HEK293 (cell line): ENCODE results near the gene DUSP22.

ENCODE experiments used
- CTCF ChIA-PET: fragments of 350-600 bp; formaldehyde crosslinking; extraction: SDS; loops from one replicate; lab custom pipeline; 2021; ENCODE audit warnings: antibody characterized with exemption; lab: Yijun Ruan, JAX
- POLR2A ChIA-PET: fragments of 300-600 bp; formaldehyde crosslinking; extraction: SDS; loops from one replicate; lab custom pipeline; 2020; ENCODE audit warnings: antibody characterized with exemption, inconsistent platforms; lab: Yijun Ruan, JAX
- H3K27ac ChIP-seq: fragments of 200-500 bp; sonication (Bioruptor generic); 2 replicates; pipeline ENCODE4 v1.5.1; 2014; ENCODE audit warnings: low read depth, low read length, control low read depth, inconsistent platforms; ENCODE audit errors: extremely low read depth
- H3K36me3 ChIP-seq, 2 experiments: fragments of 200-500 bp in 1 of 2; sonication (Bioruptor generic) in 1 of 2; 1 replicate in 1 of 2; 2 replicates in 1 of 2; pipeline ENCODE4 v1.5.1; 2014 to 2017; ENCODE audit warnings: inconsistent platforms in 2 of 2, low read length in 2 of 2; ENCODE audit not compliant: control insufficient read depth in 2 of 2, insufficient read depth in 1 of 2
- H3K4me1 ChIP-seq: fragments of 200-500 bp; sonication (Bioruptor generic); 2 replicates; pipeline ENCODE4 v1.5.1; 2014; ENCODE audit warnings: mild to moderate bottlenecking, low read length, inconsistent platforms; ENCODE audit not compliant: control insufficient read depth, insufficient read depth
- H3K4me3 ChIP-seq: 2 replicates; pipeline ENCODE4 v1.5.1; 2011; ENCODE audit warnings: low read depth, mild to moderate bottlenecking, control low read depth, low read length, moderate library complexity
- H3K9me3 ChIP-seq: fragments of 200-500 bp; sonication (Bioruptor generic); 2 replicates; pipeline ENCODE4 v1.5.1; 2014; ENCODE audit warnings: low read depth, low read length, inconsistent platforms; ENCODE audit not compliant: control insufficient read depth, insufficient read depth
- HOXD13 ChIP-seq: sonication (generic); formaldehyde crosslinking; IDR thresholded peaks from 2 replicates; pipeline ENCODE4 v1.8.0; 2022; ENCODE audit warnings: missing genetic modification reagents, borderline replicate concordance
- KLF8 ChIP-seq: fragments of 450-650 bp; formaldehyde crosslinking; IDR thresholded peaks from 2 replicates; pipeline ENCODE4 v1.5.1; 2016; ENCODE audit warnings: missing biosample characterization, missing genetic modification characterization
- OVOL3 ChIP-seq: fragments of 450-650 bp; formaldehyde crosslinking; IDR thresholded peaks from 2 replicates; pipeline ENCODE4 v1.5.1; 2016; ENCODE audit warnings: missing biosample characterization, missing genetic modification characterization
- SETDB1 ChIP-seq: IDR thresholded peaks from one replicate; pipeline ENCODE4 v1.6.1; 2017; ENCODE audit warnings: mild to moderate bottlenecking, low read length, moderate library complexity, mixed read lengths; ENCODE audit not compliant: insufficient read length
- SP3 ChIP-seq: fragments of 450-650 bp; formaldehyde crosslinking; IDR thresholded peaks from 2 replicates; pipeline ENCODE4 v1.5.1; 2016; ENCODE audit warnings: missing biosample characterization, missing genetic modification characterization
- YY1 ChIP-seq: fragments of 450-650 bp; formaldehyde crosslinking; IDR thresholded peaks from 2 replicates; pipeline ENCODE4 v1.5.1; 2018; ENCODE audit warnings: missing biosample characterization, missing genetic modification characterization
- ZNF114 ChIP-seq: fragments of 450-650 bp; formaldehyde crosslinking; IDR thresholded peaks from 2 replicates; pipeline ENCODE4 v1.5.0; 2017; ENCODE audit warnings: missing biosample characterization, missing genetic modification characterization
- ZNF132 ChIP-seq: fragments of 450-650 bp; formaldehyde crosslinking; IDR thresholded peaks from 2 replicates; pipeline ENCODE4 v1.5.1; 2017; ENCODE audit warnings: missing biosample characterization, missing genetic modification characterization, borderline replicate concordance
- ZNF174 ChIP-seq: fragments of 450-650 bp; formaldehyde crosslinking; IDR thresholded peaks from 2 replicates; pipeline ENCODE4 v1.5.0; 2017; ENCODE audit warnings: missing biosample characterization, mild to moderate bottlenecking, missing genetic modification characterization
- ZNF214 ChIP-seq: fragments of 450-650 bp; formaldehyde crosslinking; IDR thresholded peaks from 2 replicates; pipeline ENCODE4 v1.5.1; 2017; ENCODE audit warnings: missing biosample characterization, mild to moderate bottlenecking, missing genetic modification characterization, borderline replicate concordance
- ZNF423 ChIP-seq: fragments of 450-650 bp; formaldehyde crosslinking; IDR thresholded peaks from 2 replicates; pipeline ENCODE4 v1.5.1; 2016; ENCODE audit warnings: missing biosample characterization, missing genetic modification characterization
- ZNF529 ChIP-seq: fragments of 450-650 bp; formaldehyde crosslinking; IDR thresholded peaks from 2 replicates; pipeline ENCODE4 v1.5.1; 2017; ENCODE audit warnings: missing genetic modification characterization, missing biosample characterization; ENCODE audit not compliant: insufficient replicate concordance
- ZNF548 ChIP-seq: fragments of 450-650 bp; formaldehyde crosslinking; IDR thresholded peaks from 2 replicates; pipeline ENCODE4 v1.5.1; 2016; ENCODE audit warnings: missing biosample characterization, missing genetic modification characterization
- ZNF658 ChIP-seq: fragments of 450-650 bp; formaldehyde crosslinking; IDR thresholded peaks from 2 replicates; pipeline ENCODE4; 2016; ENCODE audit warnings: missing biosample characterization, missing genetic modification characterization
- ZNF76 ChIP-seq: fragments of 450-650 bp; formaldehyde crosslinking; IDR thresholded peaks from 2 replicates; pipeline ENCODE4; 2016; ENCODE audit warnings: low read depth, missing biosample characterization, missing genetic modification characterization, borderline replicate concordance
- ZNF777 ChIP-seq: fragments of 450-650 bp; formaldehyde crosslinking; IDR thresholded peaks from 2 replicates; pipeline ENCODE4 v1.5.1; 2017; ENCODE audit warnings: missing biosample characterization, missing genetic modification characterization, borderline replicate concordance
- ZNF837 ChIP-seq: fragments of 450-650 bp; formaldehyde crosslinking; IDR thresholded peaks from 2 replicates; pipeline ENCODE4 v1.5.1; 2016; ENCODE audit warnings: missing biosample characterization, missing genetic modification characterization
- ZSCAN23 ChIP-seq: fragments of 450-650 bp; formaldehyde crosslinking; IDR thresholded peaks from 2 replicates; pipeline ENCODE4 v1.5.1; 2016; ENCODE audit warnings: missing biosample characterization, missing genetic modification characterization
- TF ChIP-seq, protein P1 (sequence below): fragments of 450-650 bp; formaldehyde crosslinking; IDR thresholded peaks from 2 replicates; pipeline ENCODE4 v1.5.1; 2016; ENCODE audit warnings: missing biosample characterization, missing genetic modification characterization
- TF ChIP-seq, protein P2 (sequence below): fragments of 450-650 bp; formaldehyde crosslinking; IDR thresholded peaks from 2 replicates; pipeline ENCODE4 v1.5.1; 2017; ENCODE audit warnings: missing biosample characterization, missing genetic modification characterization

The DUSP22 gene

DNA sequence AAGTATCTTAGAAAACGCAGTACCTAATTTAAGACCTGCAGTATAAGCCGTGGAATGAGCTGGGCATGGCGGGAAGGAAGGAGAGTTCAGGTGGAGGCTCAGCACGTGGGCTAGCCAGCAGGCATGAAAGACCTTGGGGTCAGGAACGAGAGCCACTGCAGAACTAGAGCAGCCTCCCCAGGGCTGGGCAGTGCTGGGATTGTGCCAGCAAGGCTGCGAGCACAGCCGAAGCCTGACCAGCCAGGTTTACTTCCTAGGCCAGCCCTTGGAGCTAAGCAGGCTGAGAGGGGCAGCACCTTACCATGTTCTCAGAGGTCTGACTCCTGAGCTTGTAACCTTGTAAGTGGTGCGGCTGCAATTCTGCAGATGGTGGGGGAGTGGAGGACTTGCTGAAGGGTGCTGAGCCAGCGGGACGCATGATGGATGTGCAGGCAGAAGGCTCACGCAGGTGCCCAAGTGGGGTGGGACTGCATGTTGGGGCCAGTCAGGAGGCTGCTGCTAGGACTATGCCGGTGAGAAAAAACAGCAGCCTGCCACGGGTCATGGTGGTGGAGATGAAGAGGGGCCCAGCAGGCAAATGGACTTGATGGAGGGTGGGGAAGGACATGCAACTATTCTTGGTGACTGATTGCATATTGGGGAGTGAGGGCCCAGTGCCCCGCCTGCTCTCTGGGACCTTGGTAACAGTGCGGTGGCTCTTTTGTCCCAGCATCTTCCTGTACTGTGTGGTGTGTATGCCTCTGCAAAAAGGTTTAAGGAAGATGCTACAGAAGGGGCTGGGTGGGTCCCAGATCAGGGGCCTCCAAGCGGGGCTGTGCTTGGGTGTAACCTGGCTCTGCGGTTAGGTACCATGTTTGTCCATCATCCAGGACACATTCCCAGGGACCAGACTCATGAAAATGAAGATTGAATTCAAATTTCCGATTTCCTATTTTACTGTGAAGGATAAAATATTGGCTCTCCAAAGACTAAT is 61.6 kb downstream of the DUSP22 start:
- Histone ChIP-seq H3K36me3 (no peaks in the 10 kb centered on the region), H3K4me1 (0 out of 2 replicates have a peak, but pooled peaks cover 3% of the 10 kb centered on the region), H3K4me3 (no peak overlapping the region), H3K27ac (no peak overlapping the region)
- CTCF ChIA-PET = interaction anchor here (0.6 to 0.8 kb wide), 2 partner anchors 8 to 35 kb away, joined by 3 read pairs; no protein-coding TSS in a partner anchor
- TF ChIP-seq ZNF658 (tag by site-specific recombination) (no peak), ZNF548 (tag by site-specific recombination) (0 out of 2 replicates have a peak, but pooled peaks have one; percentile 13), HOXD13 (CRISPR knock-in tag) (0 out of 2 replicates have a peak, but pooled peaks have one; percentile 9)
- TF ChIP-seq, all 188 proteins: peak for 2
- POLR2A ChIA-PET = no interaction called here
- H3K9me3 ChIP-seq = no peaks in the 10 kb centered on the region

DNA sequence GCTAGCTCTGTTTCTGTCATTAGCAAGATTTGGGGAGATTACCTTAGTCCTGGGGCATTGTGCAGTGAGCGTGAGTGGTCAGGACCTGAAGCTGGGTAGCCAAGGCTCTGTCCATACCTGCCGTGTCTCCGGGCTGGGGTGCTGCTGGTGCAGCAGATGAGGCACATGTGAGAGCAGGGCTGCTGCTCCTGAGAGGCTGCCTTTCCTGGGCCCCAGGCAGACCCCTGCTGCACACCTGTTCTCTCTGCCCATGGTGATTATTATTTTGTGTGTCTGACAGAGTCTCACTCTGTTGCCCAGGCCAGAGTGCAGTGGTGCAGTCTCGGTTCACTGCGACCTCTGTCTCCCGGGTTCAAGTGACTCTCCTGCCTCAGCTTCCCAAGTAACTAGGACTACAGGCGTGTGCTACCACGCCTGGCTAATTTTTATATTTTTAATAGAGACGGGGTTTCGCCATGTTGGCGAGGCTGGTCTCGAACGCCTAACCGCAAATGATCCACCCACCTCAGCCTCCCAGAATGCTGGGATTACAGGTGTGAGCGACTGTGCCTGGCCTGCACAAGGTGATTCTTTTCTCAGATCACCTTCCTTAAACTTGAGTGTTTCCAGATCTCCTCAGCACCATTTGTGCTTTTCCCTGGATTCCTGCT is 62.5 kb downstream of the DUSP22 start:
- CTCF ChIA-PET = interaction anchor here (0.8 kb wide), 1 partner anchor 10 kb away, joined by 5 read pairs; no protein-coding TSS in a partner anchor
- TF ChIP-seq ZNF529 (tag by site-specific recombination) (no peak), ZNF214 (tag by site-specific recombination) (no peak), ZSCAN23 (tag by site-specific recombination) (no peak), ZNF114 (tag by site-specific recombination) (no peak), ZNF837 (tag by site-specific recombination) (no peak), SP3 (tag by site-specific recombination) (no peak), ZNF132 (no peak), OVOL3 (no peak), KLF8 (tag by site-specific recombination) (no peak), ZNF174 (tag by site-specific recombination) (no peak), ZNF777 (no peak), ZNF423 (no peak), SETDB1 (no peak), ZNF76 (no peak), YY1 (tag by site-specific recombination) (no peak)
- TF ChIP-seq, protein P1, sequence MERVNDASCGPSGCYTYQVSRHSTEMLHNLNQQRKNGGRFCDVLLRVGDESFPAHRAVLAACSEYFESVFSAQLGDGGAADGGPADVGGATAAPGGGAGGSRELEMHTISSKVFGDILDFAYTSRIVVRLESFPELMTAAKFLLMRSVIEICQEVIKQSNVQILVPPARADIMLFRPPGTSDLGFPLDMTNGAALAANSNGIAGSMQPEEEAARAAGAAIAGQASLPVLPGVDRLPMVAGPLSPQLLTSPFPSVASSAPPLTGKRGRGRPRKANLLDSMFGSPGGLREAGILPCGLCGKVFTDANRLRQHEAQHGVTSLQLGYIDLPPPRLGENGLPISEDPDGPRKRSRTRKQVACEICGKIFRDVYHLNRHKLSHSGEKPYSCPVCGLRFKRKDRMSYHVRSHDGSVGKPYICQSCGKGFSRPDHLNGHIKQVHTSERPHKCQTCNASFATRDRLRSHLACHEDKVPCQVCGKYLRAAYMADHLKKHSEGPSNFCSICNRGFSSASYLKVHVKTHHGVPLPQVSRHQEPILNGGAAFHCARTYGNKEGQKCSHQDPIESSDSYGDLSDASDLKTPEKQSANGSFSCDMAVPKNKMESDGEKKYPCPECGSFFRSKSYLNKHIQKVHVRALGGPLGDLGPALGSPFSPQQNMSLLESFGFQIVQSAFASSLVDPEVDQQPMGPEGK (tag by site-specific recombination) = no peak
- TF ChIP-seq, protein P2, sequence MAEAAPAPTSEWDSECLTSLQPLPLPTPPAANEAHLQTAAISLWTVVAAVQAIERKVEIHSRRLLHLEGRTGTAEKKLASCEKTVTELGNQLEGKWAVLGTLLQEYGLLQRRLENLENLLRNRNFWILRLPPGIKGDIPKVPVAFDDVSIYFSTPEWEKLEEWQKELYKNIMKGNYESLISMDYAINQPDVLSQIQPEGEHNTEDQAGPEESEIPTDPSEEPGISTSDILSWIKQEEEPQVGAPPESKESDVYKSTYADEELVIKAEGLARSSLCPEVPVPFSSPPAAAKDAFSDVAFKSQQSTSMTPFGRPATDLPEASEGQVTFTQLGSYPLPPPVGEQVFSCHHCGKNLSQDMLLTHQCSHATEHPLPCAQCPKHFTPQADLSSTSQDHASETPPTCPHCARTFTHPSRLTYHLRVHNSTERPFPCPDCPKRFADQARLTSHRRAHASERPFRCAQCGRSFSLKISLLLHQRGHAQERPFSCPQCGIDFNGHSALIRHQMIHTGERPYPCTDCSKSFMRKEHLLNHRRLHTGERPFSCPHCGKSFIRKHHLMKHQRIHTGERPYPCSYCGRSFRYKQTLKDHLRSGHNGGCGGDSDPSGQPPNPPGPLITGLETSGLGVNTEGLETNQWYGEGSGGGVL (tag by site-specific recombination) = no peak
- TF ChIP-seq, all 188 proteins: peak for 0
- Histone ChIP-seq H3K4me3 (no peak overlapping the region), H3K36me3 (no peaks in the 10 kb centered on the region), H3K9me3 (no peaks in the 10 kb centered on the region), H3K27ac (no peak overlapping the region), H3K4me1 (0 out of 2 replicates have a peak, but pooled peaks cover 3% of the 10 kb centered on the region)
- POLR2A ChIA-PET = no interaction called here
